Effector memory CD4-positive, alpha-beta T cell (primary cell): ENCODE measurements around the gene UNC5C.

Experiments used
- DNase-seq, 3 donors: peaks; one replicate each; pipeline ENCODE4 v3.0.0-alpha.2; 2020
- H3K27ac ChIP-seq: 2 replicates; pipeline ENCODE4 v1.7.0; 2013; ENCODE audit warnings: mild to moderate bottlenecking, low read length, moderate library complexity; ENCODE audit not compliant: insufficient read depth, poor library complexity, severe bottlenecking
- H3K27me3 ChIP-seq: replicated peaks from 2 replicates; pipeline ENCODE4 v1.7.0; 2013; ENCODE audit warnings: mild to moderate bottlenecking, low read length; ENCODE audit not compliant: insufficient read depth, control insufficient read depth, poor library complexity, severe bottlenecking
- H3K36me3 ChIP-seq: 2 replicates; pipeline ENCODE4 v1.7.0; 2013; ENCODE audit warnings: mild to moderate bottlenecking, low read length, moderate library complexity; ENCODE audit not compliant: control insufficient read depth, insufficient read depth
- H3K4me1 ChIP-seq: 2 replicates; pipeline ENCODE4 v1.7.0; 2013; ENCODE audit warnings: low read length, mild to moderate bottlenecking; ENCODE audit not compliant: control insufficient read depth, insufficient read depth, poor library complexity, severe bottlenecking
- H3K4me3 ChIP-seq: 2 replicates; pipeline ENCODE4 v1.7.0; 2013; ENCODE audit warnings: low read length, low read depth, mild to moderate bottlenecking; ENCODE audit not compliant: insufficient read depth, poor library complexity, severe bottlenecking
- H3K9me3 ChIP-seq: 2 replicates; pipeline ENCODE4 v1.7.0; 2013; ENCODE audit warnings: mild to moderate bottlenecking, low read length, moderate library complexity; ENCODE audit not compliant: control insufficient read depth

The UNC5C gene

DNA sequence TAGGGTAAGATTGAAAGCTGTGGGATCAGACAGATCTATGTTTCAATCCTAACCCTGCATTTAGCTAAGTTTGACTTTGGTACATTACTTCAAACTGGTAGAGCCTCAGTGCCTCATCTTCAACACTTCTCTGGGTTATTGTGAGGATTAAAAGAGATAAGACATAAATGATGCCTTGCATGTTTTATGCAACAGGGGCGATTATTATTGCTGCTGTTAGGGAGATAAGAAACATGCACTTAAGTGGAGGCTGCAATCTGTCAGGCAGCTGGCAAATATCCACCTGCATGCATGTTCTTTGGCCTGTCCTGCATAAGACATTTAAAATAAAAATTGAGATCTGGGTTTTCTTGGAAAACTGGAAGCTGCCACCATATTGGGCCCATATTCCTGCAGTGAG is 24.6 kb downstream of the UNC5C start:
- no peaks in the 10 kb centered on the region for H3K36me3 ChIP-seq
- no peaks in the 10 kb centered on the region for H3K4me1 ChIP-seq
- H3K27me3 ChIP-seq, result no peaks in the 10 kb centered on the region
- no peak overlapping the region for H3K27ac ChIP-seq
- no peak for DNase-seq
- no peaks in the 10 kb centered on the region for H3K9me3 ChIP-seq
- H3K4me3 ChIP-seq, result no peak overlapping the region

DNA sequence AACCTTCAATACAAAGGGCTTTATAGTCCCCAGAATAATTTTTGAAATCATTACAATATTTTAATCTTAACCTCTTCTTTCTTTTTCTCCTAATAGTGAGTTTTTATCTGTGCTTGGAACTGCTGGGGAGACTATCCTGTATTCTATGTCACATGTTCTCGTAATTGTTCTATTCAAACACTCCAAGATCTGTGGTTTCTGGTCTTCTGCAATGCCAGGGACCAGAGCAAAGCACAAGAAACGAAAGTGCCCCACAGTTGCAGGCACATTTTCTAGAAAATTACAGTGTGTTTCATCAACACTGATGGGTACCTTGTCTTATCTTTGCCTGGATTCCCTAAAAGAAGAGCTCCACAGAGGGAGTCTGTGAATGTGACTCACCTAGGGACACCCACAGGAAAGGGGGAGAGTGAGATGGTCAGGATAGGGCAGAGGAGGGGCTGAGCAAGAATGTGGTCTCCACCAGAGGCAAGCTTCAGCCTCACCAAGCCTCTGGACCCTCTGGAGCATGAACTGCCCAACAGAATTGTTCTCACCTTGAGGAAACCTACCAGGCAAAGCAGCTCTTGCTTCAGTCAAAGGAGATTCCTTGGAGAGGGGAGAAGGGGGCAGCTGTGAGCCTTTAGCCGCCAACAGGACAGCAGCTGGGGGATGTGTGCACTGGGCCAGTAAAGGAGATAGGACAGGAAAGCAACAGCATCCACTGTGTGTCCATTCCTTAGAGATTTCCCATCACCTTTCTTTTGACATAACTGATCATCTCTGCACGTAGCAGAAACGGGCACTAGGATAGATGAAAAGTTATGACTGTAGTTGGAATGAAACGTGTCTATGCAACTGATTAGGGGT is 25.9 kb downstream of the UNC5C start:
- Histone ChIP-seq H3K27me3 (no peaks in the 10 kb centered on the region), H3K36me3 (no peaks in the 10 kb centered on the region), H3K4me1 (no peaks in the 10 kb centered on the region), H3K27ac (no peak overlapping the region), H3K4me3 (no peak overlapping the region), H3K9me3 (no peaks in the 10 kb centered on the region)
- no peak for DNase-seq

DNA sequence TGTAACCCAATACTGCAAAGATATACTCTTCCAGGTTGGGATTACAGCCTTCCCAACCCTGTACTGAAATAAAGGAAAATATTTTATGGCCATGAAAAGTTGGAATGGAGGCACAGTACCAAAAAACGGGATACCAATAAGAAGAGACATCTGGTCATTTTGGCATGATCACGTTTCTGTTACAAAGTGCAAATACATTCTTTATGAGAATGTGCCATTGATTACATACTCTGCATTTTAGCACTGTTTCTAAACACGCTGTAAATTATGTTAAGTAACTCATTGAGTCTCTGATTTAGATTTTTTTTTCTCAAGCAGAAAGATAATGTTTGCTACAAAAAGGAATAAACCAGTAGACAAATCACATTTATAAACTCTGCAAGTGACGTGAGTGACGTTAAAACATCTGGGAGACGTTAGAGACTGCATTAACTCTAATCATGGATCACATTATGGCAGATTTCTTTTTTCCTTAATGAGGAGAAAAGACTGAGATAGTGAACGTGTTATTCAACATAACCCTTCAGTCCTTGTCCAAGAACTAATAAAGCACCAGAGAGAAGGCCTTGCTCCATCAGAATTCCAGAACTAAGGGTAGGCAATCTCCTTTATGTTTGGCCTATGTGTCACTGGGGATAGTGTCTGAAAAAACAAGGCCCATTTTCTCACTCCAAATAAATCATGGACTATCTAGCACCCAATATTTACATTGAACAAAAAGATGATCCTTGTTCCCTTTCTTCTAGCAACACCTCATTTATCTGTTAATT is 31.0 kb downstream of the UNC5C start:
- Histone ChIP-seq H3K4me3 (no peak overlapping the region), H3K36me3 (no peaks in the 10 kb centered on the region), H3K4me1 (no peaks in the 10 kb centered on the region), H3K9me3 (no peaks in the 10 kb centered on the region), H3K27ac (no peak overlapping the region), H3K27me3 (no peaks in the 10 kb centered on the region)
- DNase-seq, result no peak

DNA sequence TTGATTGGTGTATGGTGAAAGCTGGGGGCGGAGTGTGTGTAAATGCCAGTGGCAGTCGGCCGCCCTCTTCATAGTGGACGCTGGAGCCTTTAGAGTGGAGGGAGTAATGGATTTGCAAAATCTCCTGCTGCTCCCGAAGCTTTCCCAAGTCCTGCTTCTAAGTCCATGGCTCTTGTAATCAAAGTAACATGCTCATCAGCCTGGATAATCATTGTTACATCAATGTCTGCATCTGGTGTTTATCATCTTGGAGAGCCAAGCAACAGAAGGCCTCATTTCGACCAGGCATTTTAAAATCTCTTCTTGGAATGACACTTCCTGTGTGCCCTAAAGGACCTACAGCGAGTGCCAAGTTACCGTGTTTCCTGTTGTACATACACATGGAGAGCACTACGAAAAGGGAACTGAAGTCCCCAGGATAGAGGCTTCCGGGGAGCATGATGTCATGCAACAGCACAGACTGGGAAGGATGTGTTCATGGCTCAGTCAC is 32.2 kb downstream of the UNC5C start:
- H3K4me3 ChIP-seq, result no peak overlapping the region
- no peaks in the 10 kb centered on the region for H3K36me3 ChIP-seq
- H3K27ac ChIP-seq, result no peak overlapping the region
- no peaks in the 10 kb centered on the region for H3K4me1 ChIP-seq
- DNase-seq, result no peak
- no peaks in the 10 kb centered on the region for H3K27me3 ChIP-seq
- no peaks in the 10 kb centered on the region for H3K9me3 ChIP-seq

DNA sequence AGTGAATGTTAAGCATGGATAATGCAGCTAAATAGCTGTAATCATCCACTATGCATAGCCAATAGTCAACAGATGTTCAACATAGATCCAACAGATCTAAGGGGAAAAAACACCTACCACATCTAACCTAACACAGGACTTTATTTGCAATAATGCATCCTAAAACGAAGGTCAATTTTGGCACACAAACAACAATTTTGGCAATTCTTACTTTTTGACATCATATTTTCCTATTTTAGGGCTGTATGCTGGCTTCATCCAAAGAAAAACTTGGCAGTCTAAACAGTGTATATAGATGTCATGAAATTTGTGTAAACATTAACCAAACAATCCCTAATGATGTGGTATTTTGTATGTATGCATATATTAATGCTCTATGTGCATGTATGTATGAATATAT is 33.2 kb downstream of the UNC5C start:
- Histone ChIP-seq H3K27ac (no peak overlapping the region), H3K4me3 (no peak overlapping the region), H3K27me3 (no peaks in the 10 kb centered on the region), H3K4me1 (no peaks in the 10 kb centered on the region), H3K9me3 (no peaks in the 10 kb centered on the region), H3K36me3 (no peaks in the 10 kb centered on the region)
- no peak for DNase-seq

DNA sequence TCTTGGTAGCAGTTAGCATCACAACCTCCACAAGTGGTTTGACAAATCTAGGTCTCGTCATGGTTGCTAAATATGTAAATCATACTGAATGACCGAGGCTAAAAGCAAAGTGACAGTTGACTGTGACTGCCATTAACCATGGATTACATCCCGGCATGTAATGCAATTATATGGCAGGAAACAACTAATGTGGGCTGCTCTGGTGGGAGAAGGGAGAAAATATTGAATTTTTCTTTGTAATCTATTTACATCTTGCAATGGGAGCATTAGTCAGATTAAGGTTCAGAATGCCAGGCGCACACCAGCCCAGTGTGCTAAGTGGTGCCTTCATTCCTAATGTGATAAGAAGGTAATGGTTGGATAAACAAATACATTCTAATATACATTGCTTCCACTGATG is 35.8 kb downstream of the UNC5C start:
- no peaks in the 10 kb centered on the region for H3K4me1 ChIP-seq
- DNase-seq, result no peak
- no peaks in the 10 kb centered on the region for H3K9me3 ChIP-seq
- H3K27me3 ChIP-seq, result no peaks in the 10 kb centered on the region
- no peak overlapping the region for H3K27ac ChIP-seq
- no peak overlapping the region for H3K4me3 ChIP-seq
- H3K36me3 ChIP-seq, result no peaks in the 10 kb centered on the region

DNA sequence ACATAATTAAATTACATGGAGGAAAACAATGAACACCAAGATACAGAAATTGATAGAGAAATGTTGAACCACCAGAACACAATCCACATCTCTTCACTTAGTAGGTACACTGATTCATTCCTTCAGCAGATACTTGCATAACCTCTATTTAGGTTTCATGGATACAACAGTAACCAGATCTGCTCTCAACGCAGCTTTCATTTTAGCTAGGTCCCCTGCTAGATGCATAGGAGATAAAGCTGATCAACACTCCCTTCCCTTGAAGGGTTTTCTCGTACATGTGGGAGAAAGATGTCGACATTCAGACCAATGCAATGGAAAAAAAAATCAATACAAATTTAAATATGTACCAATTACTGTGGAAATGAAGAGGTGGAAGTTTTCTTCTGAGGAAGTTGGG is 37.3 kb downstream of the UNC5C start:
- Histone ChIP-seq H3K36me3 (no peaks in the 10 kb centered on the region), H3K4me1 (no peaks in the 10 kb centered on the region), H3K4me3 (no peak overlapping the region), H3K27me3 (no peaks in the 10 kb centered on the region), H3K9me3 (no peaks in the 10 kb centered on the region), H3K27ac (no peak overlapping the region)
- DNase-seq, result no peak

DNA sequence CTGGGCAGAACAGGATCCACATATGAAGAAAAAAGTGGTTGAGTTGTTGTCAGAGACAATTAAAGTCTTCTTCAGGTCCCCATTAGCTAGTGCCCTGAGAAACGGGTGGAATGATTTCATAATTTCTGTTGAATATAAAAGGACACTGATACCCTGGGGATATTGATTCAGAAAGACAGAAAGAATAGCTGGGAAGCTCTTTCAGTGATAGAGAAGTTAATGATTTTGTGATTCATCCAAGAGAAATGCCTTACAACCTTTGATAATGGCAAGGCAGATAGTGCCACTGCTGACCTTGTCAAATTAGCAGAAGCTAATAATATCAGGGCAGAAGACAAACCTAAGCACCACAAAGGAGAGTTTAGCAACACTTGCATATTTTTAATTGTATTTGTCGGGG is 37.9 kb downstream of the UNC5C start:
- Histone ChIP-seq H3K27me3 (no peaks in the 10 kb centered on the region), H3K27ac (no peak overlapping the region), H3K4me3 (no peak overlapping the region), H3K4me1 (no peaks in the 10 kb centered on the region), H3K9me3 (no peaks in the 10 kb centered on the region), H3K36me3 (no peaks in the 10 kb centered on the region)
- DNase-seq, result no peak

DNA sequence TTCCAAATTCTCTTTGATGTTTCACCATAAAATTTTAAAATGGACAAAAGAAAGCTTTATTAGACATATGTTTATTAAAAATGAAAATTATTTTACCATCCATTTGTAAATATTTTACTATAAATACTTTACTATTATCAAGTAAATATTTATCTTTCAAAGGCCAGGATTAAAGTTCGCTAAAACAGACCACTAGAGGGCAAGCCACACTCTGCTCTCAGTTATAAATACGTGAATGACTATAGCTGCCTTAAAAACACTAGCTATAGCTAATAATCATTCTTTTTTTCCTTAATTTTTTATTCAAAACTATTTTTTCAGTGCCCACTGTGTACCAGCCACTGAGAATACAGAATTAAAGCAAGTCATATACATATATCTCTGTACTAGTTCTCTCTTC is 38.6 kb downstream of the UNC5C start:
- Histone ChIP-seq H3K27me3 (no peaks in the 10 kb centered on the region), H3K4me1 (no peaks in the 10 kb centered on the region), H3K4me3 (no peak overlapping the region), H3K36me3 (no peaks in the 10 kb centered on the region), H3K9me3 (no peaks in the 10 kb centered on the region), H3K27ac (no peak overlapping the region)
- DNase-seq, result no peak

DNA sequence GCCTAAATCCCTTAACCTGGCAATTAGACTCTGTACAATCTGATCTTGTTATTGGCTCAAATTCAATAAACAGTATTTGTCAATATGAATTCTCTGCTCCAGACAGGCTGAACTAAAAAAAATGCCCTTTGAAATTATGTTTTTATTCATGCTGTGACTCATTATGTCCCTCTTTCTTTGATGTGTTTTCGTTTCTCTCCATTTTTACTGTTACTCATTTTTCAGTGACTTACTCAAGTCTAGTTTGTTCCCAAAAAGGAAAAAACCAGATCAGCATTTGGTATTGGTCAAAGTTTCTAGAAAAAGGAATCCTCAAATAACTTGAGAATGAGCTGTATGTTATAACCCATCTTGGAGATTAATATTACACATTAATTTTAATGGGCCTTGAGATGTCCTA is 40.4 kb downstream of the UNC5C start:
- DNase-seq, result no peak
- no peak overlapping the region for H3K4me3 ChIP-seq
- H3K36me3 ChIP-seq, result no peaks in the 10 kb centered on the region
- no peaks in the 10 kb centered on the region for H3K9me3 ChIP-seq
- H3K4me1 ChIP-seq, result no peaks in the 10 kb centered on the region
- H3K27me3 ChIP-seq, result no peaks in the 10 kb centered on the region
- H3K27ac ChIP-seq, result no peak overlapping the region
